Keratinocyte (primary cell): ENCODE results near the gene ULBP3. TPM values are rescaled to one million over a fixed set of nuclear protein-coding genes. Genes with fewer than 3 reads are reported as not detected.

Source experiments
- DNase-seq: peaks from one replicate; pipeline ENCODE4 v3.0.0-alpha.2; 2011; ENCODE audit warnings: low read depth, missing footprints, low spot score
- FAIRE-seq: peaks from 2 replicates; lab custom pipeline; 2011; peaks lifted over from hg19 to GRCh38; lab: Jason Lieb, UNC
- H2AFZ ChIP-seq: 2 replicates; pipeline ENCODE4 v1.6.0; 2012; ENCODE audit warnings: low read length, control low read depth, inconsistent platforms; ENCODE audit not compliant: control insufficient read depth
- H3K27ac ChIP-seq: 2 replicates; pipeline ENCODE4 v1.5.1; 2011; ENCODE audit warnings: low read length; ENCODE audit not compliant: control insufficient read depth, insufficient read depth
- H3K27me3 ChIP-seq: 3 replicates; pipeline ENCODE4 v1.6.0; 2011; ENCODE audit warnings: low read length; ENCODE audit not compliant: control insufficient read depth, insufficient read depth; ENCODE audit errors: extremely low read depth
- H3K36me3 ChIP-seq, 2 experiments: 2 replicates in 1 of 2; 3 replicates in 1 of 2; pipeline ENCODE4 v1.5.1; 2011; ENCODE audit warnings: low read length in 2 of 2, mild to moderate bottlenecking in 1 of 2; ENCODE audit not compliant: control insufficient read depth in 2 of 2, insufficient read depth in 2 of 2; ENCODE audit errors: extremely low read depth in 1 of 2
- H3K4me1 ChIP-seq: 3 replicates; pipeline ENCODE4 v1.5.1; 2011; ENCODE audit warnings: low read length; ENCODE audit not compliant: control insufficient read depth, insufficient read depth; ENCODE audit errors: extremely low read depth
- H3K4me2 ChIP-seq: 3 replicates; pipeline ENCODE4 v1.6.0; 2011; ENCODE audit warnings: low read depth, low read length; ENCODE audit not compliant: control insufficient read depth, insufficient read depth; ENCODE audit errors: extremely low read depth
- H3K4me3 ChIP-seq, 3 experiments: fragments of 200-600 bp in 1 of 3; sonication (generic) in 1 of 3; 2 replicates in 2 of 3; 3 replicates in 1 of 3; pipeline ENCODE4 v1.5.1; 2011 to 2016; ENCODE audit warnings: low read length in 3 of 3, mild to moderate bottlenecking in 3 of 3, control low read depth in 2 of 3, inconsistent platforms in 1 of 3, low read depth in 1 of 3, mixed read lengths in 1 of 3, mixed run types in 1 of 3, moderate library complexity in 1 of 3; ENCODE audit not compliant: control insufficient read depth in 2 of 3, insufficient read depth in 2 of 3; ENCODE audit errors: extremely low read depth in 1 of 3
- H3K79me2 ChIP-seq: 2 replicates; pipeline ENCODE4 v1.6.0; 2012; ENCODE audit warnings: low read length; ENCODE audit not compliant: control insufficient read depth, insufficient read depth
- H3K9ac ChIP-seq: 3 replicates; pipeline ENCODE4 v1.6.0; 2011; ENCODE audit warnings: low read length; ENCODE audit not compliant: control insufficient read depth, insufficient read depth; ENCODE audit errors: extremely low read depth
- H3K9me1 ChIP-seq: 3 replicates; pipeline ENCODE4 v1.6.0; 2011; ENCODE audit warnings: low read length; ENCODE audit not compliant: control insufficient read depth, insufficient read depth; ENCODE audit errors: extremely low read depth
- H3K9me3 ChIP-seq: 2 replicates; pipeline ENCODE4 v1.5.1; 2012; ENCODE audit warnings: low read depth, low read length; ENCODE audit not compliant: control insufficient read depth
- H4K20me1 ChIP-seq: 3 replicates; pipeline ENCODE4 v1.6.0; 2011; ENCODE audit warnings: low read length; ENCODE audit not compliant: control insufficient read depth, insufficient read depth; ENCODE audit errors: extremely low read depth
- EZH2 ChIP-seq: IDR thresholded peaks from one replicate; pipeline ENCODE4 v1.6.1; 2012; ENCODE audit warnings: inconsistent platforms, mild to moderate bottlenecking, low read length, moderate library complexity
- dilution Hi-C: fragments of 300-500 bp; cut with MboI; formaldehyde crosslinking; loops from one replicate; pipeline ENCODE4 v1.7.0; 2020; ENCODE audit warnings: low sequenced_read_pairs; ENCODE audit not compliant: extremely low pct_ligation_motif_present
- polyA plus RNA-seq, 5 experiments: library from polyadenylated mRNA; depleted of rRNA in 3 of 5; stranded (reverse) in 3 of 5; stranded (forward) in 1 of 5; unstranded in 1 of 5; fragments of >200 nt; gene quantifications; 1 replicate in 1 of 5; 2 replicates in 3 of 5; 3 replicates in 1 of 5; pipeline versions ENCODE4 v1.2.1 to v1.2.3, GENCODE V29; 2011 to 2012; ENCODE audit warnings: missing spikeins in 2 of 5, low read depth in 1 of 5, low replicate concordance in 1 of 5
- TF ChIP-seq, protein P1 (sequence below), 3 experiments: IDR thresholded peaks in 1 of 3; conservative IDR thresholded peaks in 1 of 3; optimal IDR thresholded peaks in 1 of 3; 2 replicates in 2 of 3; 3 replicates in 1 of 3; pipeline versions ENCODE3 to v1.5.1; 2011; ENCODE audit warnings: low read length in 3 of 3, mild to moderate bottlenecking in 3 of 3, moderate library complexity in 2 of 3, control low read depth in 1 of 3, inconsistent platforms in 1 of 3; ENCODE audit not compliant: insufficient read depth in 2 of 3; ENCODE audit errors: extremely low read depth in 1 of 3

Gene ULBP3
- polyA plus RNA-seq, 1 donor (not counting 4 experiments of a cell fraction or from before 2014, with no cell fraction given), result 7.4 TPM

DNA sequence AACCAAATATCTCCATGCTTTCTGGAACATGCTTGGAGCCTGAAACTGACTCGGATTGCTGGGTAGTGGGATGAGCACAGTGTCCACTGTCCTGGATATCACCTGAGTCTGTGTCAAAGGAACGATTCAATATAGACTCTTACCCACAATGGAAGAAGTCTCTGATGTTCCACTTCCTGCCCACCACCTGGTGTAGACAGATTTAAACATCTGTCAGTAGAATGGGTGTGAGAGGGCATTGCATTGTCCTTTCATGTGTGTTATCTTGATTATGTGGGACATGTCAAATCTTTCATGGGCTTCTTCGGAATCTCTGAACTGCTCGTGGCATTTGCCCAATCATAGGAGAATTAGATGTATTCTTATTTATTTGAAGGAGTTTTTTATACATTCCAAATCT, 20.8 kb downstream of the ULBP3 start:
- DNase-seq (no peak), FAIRE-seq (no peak)
- no peak overlapping the region for H2AFZ ChIP-seq
- H3K4me1 ChIP-seq, result no peaks in the 10 kb centered on the region
- no peaks in the 10 kb centered on the region for H4K20me1 ChIP-seq
- TF ChIP-seq EZH2, result no peak
- TF ChIP-seq, protein P1, sequence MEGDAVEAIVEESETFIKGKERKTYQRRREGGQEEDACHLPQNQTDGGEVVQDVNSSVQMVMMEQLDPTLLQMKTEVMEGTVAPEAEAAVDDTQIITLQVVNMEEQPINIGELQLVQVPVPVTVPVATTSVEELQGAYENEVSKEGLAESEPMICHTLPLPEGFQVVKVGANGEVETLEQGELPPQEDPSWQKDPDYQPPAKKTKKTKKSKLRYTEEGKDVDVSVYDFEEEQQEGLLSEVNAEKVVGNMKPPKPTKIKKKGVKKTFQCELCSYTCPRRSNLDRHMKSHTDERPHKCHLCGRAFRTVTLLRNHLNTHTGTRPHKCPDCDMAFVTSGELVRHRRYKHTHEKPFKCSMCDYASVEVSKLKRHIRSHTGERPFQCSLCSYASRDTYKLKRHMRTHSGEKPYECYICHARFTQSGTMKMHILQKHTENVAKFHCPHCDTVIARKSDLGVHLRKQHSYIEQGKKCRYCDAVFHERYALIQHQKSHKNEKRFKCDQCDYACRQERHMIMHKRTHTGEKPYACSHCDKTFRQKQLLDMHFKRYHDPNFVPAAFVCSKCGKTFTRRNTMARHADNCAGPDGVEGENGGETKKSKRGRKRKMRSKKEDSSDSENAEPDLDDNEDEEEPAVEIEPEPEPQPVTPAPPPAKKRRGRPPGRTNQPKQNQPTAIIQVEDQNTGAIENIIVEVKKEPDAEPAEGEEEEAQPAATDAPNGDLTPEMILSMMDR (optimal IDR thresholded peaks at IDR 0.05 in 1 of 3, IDR thresholded peaks at IDR 0.05 in 1 of 3, conservative IDR thresholded peaks at IDR 0.05 in 1 of 3; ENCODE audit: extremely low read depth in 1 of 3, insufficient read depth in 2 of 3, low read length in 3 of 3), result no peak
- H3K4me2 ChIP-seq, result no peak overlapping the region
- H3K79me2 ChIP-seq, result no peaks in the 10 kb centered on the region
- dilution Hi-C loops, result no loop called here
- H3K9ac ChIP-seq, result no peak overlapping the region
- H3K27ac ChIP-seq, result no peak overlapping the region
- no peaks in the 10 kb centered on the region for H3K36me3 ChIP-seq
- no peaks in the 10 kb centered on the region for H3K9me3 ChIP-seq
- no peaks in the 10 kb centered on the region for H3K9me1 ChIP-seq
- H3K27me3 ChIP-seq, result peaks cover 3% of the 10 kb centered on the region
- H3K4me3 ChIP-seq, result no peak overlapping the region

DNA sequence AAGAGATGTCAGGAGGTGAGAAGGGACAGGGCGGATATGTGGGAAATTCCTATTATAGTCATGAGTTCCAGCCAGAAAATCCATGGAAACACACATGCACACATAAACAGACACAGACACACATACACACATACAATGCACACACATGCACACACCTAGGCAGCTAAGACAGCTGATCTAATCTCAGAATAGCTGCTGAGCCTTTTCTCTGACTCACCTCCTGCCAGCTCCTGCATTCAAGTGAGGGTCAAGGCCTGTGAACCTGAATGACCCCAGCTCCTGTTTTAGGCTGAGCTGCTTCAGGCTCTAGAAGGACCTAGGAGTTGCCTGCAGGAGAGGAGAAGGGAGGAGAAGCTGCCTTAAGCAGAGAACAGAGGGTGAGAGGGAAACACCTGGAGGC, 22.0 kb downstream of the ULBP3 start:
- H3K27ac ChIP-seq, result no peak overlapping the region
- peaks cover 3% of the 10 kb centered on the region for H3K27me3 ChIP-seq
- no peak overlapping the region for H2AFZ ChIP-seq
- H3K79me2 ChIP-seq, result no peaks in the 10 kb centered on the region
- no peak overlapping the region for H3K4me3 ChIP-seq
- no peaks in the 10 kb centered on the region for H3K9me3 ChIP-seq
- no peak overlapping the region for H3K9ac ChIP-seq
- H3K4me1 ChIP-seq, result no peaks in the 10 kb centered on the region
- no peaks in the 10 kb centered on the region for H4K20me1 ChIP-seq
- no peaks in the 10 kb centered on the region for H3K36me3 ChIP-seq
- DNase-seq (no peak), FAIRE-seq (no peak)
- TF ChIP-seq, protein P1 (optimal IDR thresholded peaks at IDR 0.05 in 1 of 3, IDR thresholded peaks at IDR 0.05 in 1 of 3, conservative IDR thresholded peaks at IDR 0.05 in 1 of 3; ENCODE audit: extremely low read depth in 1 of 3, insufficient read depth in 2 of 3, low read length in 3 of 3), result no peak
- no peak for TF ChIP-seq EZH2
- H3K9me1 ChIP-seq, result no peaks in the 10 kb centered on the region
- dilution Hi-C loops, result no loop called here
- no peak overlapping the region for H3K4me2 ChIP-seq
